A549 (cell line): Measurements from ENCODE around the gene ERCC5. TPM values are rescaled to one million over a fixed set of nuclear protein-coding genes. Genes with fewer than 3 reads are reported as not detected.

Experiments
- ATAC-seq, 2 experiments: fragments of 200-7000 bp in 1 of 2; fragments of >200 bp in 1 of 2; cut with Nextera tagmentation in 1 of 2; cut with Tn5 transposase in 1 of 2; 3 replicates each; pipeline versions ENCODE4 v1.8.0 to v1.9.1; 2018 to 2020; ENCODE audit warnings: mild to moderate bottlenecking in 1 of 2, moderate library complexity in 1 of 2
- CTCF ChIA-PET: fragments of 300-600 bp; sonication (Branson Sonifier 250); formaldehyde crosslinking; extraction: SDS; loops from one replicate; lab custom pipeline; 2021; ENCODE audit warnings: antibody characterized with exemption, inconsistent platforms; lab: Yijun Ruan, JAX
- POLR2A ChIA-PET: fragments of 350-600 bp; formaldehyde crosslinking; extraction: SDS; loops from one replicate; lab custom pipeline; 2021; ENCODE audit warnings: antibody characterized with exemption, inconsistent platforms; lab: Yijun Ruan, JAX
- DNase-seq, 2 experiments: peaks; one replicate each; pipeline versions ENCODE4 v3.0.0 to v3.0.0-alpha.2; 2011 to 2016; ENCODE audit warnings: low read depth in 1 of 2, low spot score in 1 of 2
- FAIRE-seq: peaks from 2 replicates; lab custom pipeline; 2011; peaks lifted over from hg19 to GRCh38; lab: Jason Lieb, UNC
- H3K27ac ChIP-seq, 2 experiments: fragments of >200 bp; sonication (Bioruptor Twin); formaldehyde crosslinking; 3 replicates each; pipeline ENCODE4 v1.5.1; 2016 to 2017
- H3K4me1 ChIP-seq: fragments of >200 bp; sonication (Bioruptor Twin); formaldehyde crosslinking; 3 replicates; pipeline ENCODE4 v1.6.1; 2016
- H3K4me2 ChIP-seq: fragments of >200 bp; sonication (Bioruptor Twin); formaldehyde crosslinking; 3 replicates; pipeline ENCODE4 v1.6.1; 2016
- H3K4me3 ChIP-seq: fragments of >200 bp; sonication (Bioruptor Twin); formaldehyde crosslinking; 3 replicates; pipeline ENCODE4 v1.5.1; 2016
- H3K9me3 ChIP-seq: fragments of >200 bp; sonication (Bioruptor Twin); formaldehyde crosslinking; 3 replicates; pipeline ENCODE4 v1.6.1; 2016
- EHMT2 ChIP-seq: fragments of 200-600 bp; sonication (generic); IDR thresholded peaks from 2 replicates; pipeline ENCODE4 v1.6.1; 2016; ENCODE audit warnings: antibody characterized with exemption, low read depth, mild to moderate bottlenecking, moderate library complexity
- ESRRA ChIP-seq: fragments of 150-350 bp; IDR thresholded peaks from 2 replicates; pipeline ENCODE4 v1.6.1; 2014; ENCODE audit warnings: mild to moderate bottlenecking, low read length, borderline replicate concordance
- FOSB ChIP-seq: fragments of 250-450 bp; sonication (Bioruptor Pico); IDR thresholded peaks from 2 replicates; pipeline ENCODE4 v1.5.0; 2020; ENCODE audit warnings: mild to moderate bottlenecking, moderate library complexity
- HMGXB4 ChIP-seq: fragments of 250-450 bp; sonication (Bioruptor Pico); IDR thresholded peaks from 2 replicates; pipeline ENCODE4 v1.5.0; 2021; ENCODE audit warnings: mild to moderate bottlenecking, moderate library complexity, borderline replicate concordance
- HOXB13 ChIP-seq: fragments of 250-450 bp; sonication (Bioruptor Pico); IDR thresholded peaks from 2 replicates; pipeline ENCODE4 v1.5.0; 2020; ENCODE audit warnings: low read depth, mild to moderate bottlenecking, moderate library complexity
- HOXB5 ChIP-seq: fragments of 250-450 bp; sonication (Bioruptor Pico); IDR thresholded peaks from 2 replicates; pipeline ENCODE4 v1.5.0; 2020; ENCODE audit warnings: mild to moderate bottlenecking, moderate library complexity
- JUNB ChIP-seq: fragments of >200 bp; sonication (Bioruptor Twin); formaldehyde crosslinking; IDR thresholded peaks from 2 replicates; pipeline ENCODE4 v1.6.1; 2016
- MAX ChIP-seq: IDR thresholded peaks from 2 replicates; pipeline ENCODE4 v1.6.1; 2012
- NFE2L2 ChIP-seq: fragments of 150-350 bp; conservative IDR thresholded peaks from 2 replicates; pipeline ENCODE4 v1.6.1; 2014; ENCODE audit warnings: low read length
- NR3C1 ChIP-seq: fragments of >200 bp; sonication (Bioruptor Twin); formaldehyde crosslinking; IDR thresholded peaks from 3 replicates; pipeline ENCODE4 v1.6.1; 2017
- POLR2A ChIP-seq: IDR thresholded peaks from 2 replicates; pipeline ENCODE4 v1.6.1; 2012; ENCODE audit warnings: mild to moderate bottlenecking, low read length
- RAD21 ChIP-seq, 2 experiments: fragments of >200 bp in 1 of 2; sonication (Bioruptor Twin) in 1 of 2; formaldehyde crosslinking in 1 of 2; IDR thresholded peaks in 1 of 2; conservative IDR thresholded peaks in 1 of 2; 2 replicates in 1 of 2; 3 replicates in 1 of 2; pipeline ENCODE4 v1.6.1; 2012 to 2018; ENCODE audit warnings: inconsistent platforms in 1 of 2
- REST ChIP-seq: fragments of 200-600 bp; sonication (generic); IDR thresholded peaks from 2 replicates; pipeline ENCODE4 v1.6.1; 2016; ENCODE audit warnings: antibody characterized with exemption, mild to moderate bottlenecking, moderate library complexity
- RFX5 ChIP-seq: fragments of 450-650 bp; IDR thresholded peaks from 2 replicates; pipeline ENCODE4 v1.7.1; 2014; ENCODE audit warnings: antibody characterized with exemption, mild to moderate bottlenecking, moderate library complexity
- SREBF2 ChIP-seq: fragments of 450-650 bp; IDR thresholded peaks from 2 replicates; pipeline ENCODE4 v1.6.1; 2014; ENCODE audit warnings: mild to moderate bottlenecking, moderate library complexity
- WGBS: methylation state at CpG from one replicate; pipeline ENCODE4 v1.1.6; 2017; ENCODE audit errors: missing lambda C conversion rate; 5-methylcytosine and 5-hydroxymethylcytosine counted together
- polyA plus RNA-seq, 4 experiments: library from polyadenylated mRNA; depleted of rRNA in 3 of 4; stranded (reverse); fragments of >200 nt; fragmentation: RNase III in 1 of 4; extraction: RNeasy Plus Mini Kit Qiagen cat#74134 plus additional on column Dnase treatment in 1 of 4; gene quantifications; 2 replicates in 3 of 4; 3 replicates in 1 of 4; pipeline ENCODE4 v1.2.3, GENCODE V29; 2011 to 2017

The ERCC5 gene
- polyA plus RNA-seq, 2 of the 4 experiments (the other 2 are of a cell fraction), result 19.3 to 24.4 TPM

GRCh38 chr13:102881819-102882686 lies 36.2 kb downstream of the ERCC5 start:
- H3K9me3 ChIP-seq, result no peaks in the 10 kb centered on the region
- no peak for TF ChIP-seq HOXB5 (CRISPR knock-in tag)
- TF ChIP-seq ESRRA, result no peak
- TF ChIP-seq RFX5, result no peak
- TF ChIP-seq, all 56 proteins: peak for 0
- DNase-seq (no peak), FAIRE-seq (no peak), ATAC-seq (no peak)
- WGBS, result 86% methylated on average over 4 of the region's 4 CpGs
- CTCF ChIA-PET, result interaction anchor here (3.2 kb wide), 1 partner anchor 12 kb away, joined by 14 read pairs; no protein-coding TSS in a partner anchor
- POLR2A ChIA-PET, result no interaction called here
- H3K27ac ChIP-seq, result no peak overlapping the region
- H3K4me3 ChIP-seq, result no peak overlapping the region
- H3K4me2 ChIP-seq, result no peak overlapping the region
- H3K4me1 ChIP-seq, result no peaks in the 10 kb centered on the region

- no peak for FAIRE-seq
- WGBS, result 2% methylated on average over 2 of the region's 2 CpGs
- Histone ChIP-seq H3K9me3 (no peaks in the 10 kb centered on the region), H3K27ac (no peak overlapping the region)
- DNase-seq, result no peak
- TF ChIP-seq HMGXB4 (CRISPR knock-in tag) (no peak), EHMT2 (no peak), NR3C1 (no peak), HOXB5 (CRISPR knock-in tag) (no peak), SREBF2 (no peak), FOSB (CRISPR knock-in tag) (no peak), RAD21 (conservative IDR thresholded peaks at IDR 0.05 in 1 of 2, IDR thresholded peaks at IDR 0.05 in 1 of 2) (no peak), POLR2A (no peak), NFE2L2 (no peak), REST (no peak), HOXB13 (CRISPR knock-in tag) (no peak), MAX (no peak), JUNB (no peak)
- TF ChIP-seq, all 56 proteins: peak for 0
- ATAC-seq, result no peak
- ChIA-PET CTCF (interaction anchor here (0.6 kb wide), 1 partner anchor 291 kb away, joined by 4 read pairs; no protein-coding TSS in a partner anchor), POLR2A (no interaction called here)
- H3K4me3 ChIP-seq, result no peak overlapping the region
- H3K4me1 ChIP-seq, result no peaks in the 10 kb centered on the region
- no peak overlapping the region for H3K4me2 ChIP-seq
Measured at GRCh38 chr13:102892503-102892902, 46.7 kb downstream of the ERCC5 start.
